DND-41 (cell line): Measurements from ENCODE around the gene HMCN1.

ENCODE experiments used
- ATAC-seq: fragments of 200-7000 bp; cut with Tn5 transposase; 3 replicates; pipeline ENCODE4 v1.9.1; 2021; ENCODE audit warnings: low read depth; ENCODE audit not compliant: insufficient read depth
- DNase-seq: peaks from one replicate; pipeline ENCODE4 v3.0.0-alpha.2; 2020
- H2AFZ ChIP-seq: 2 replicates; pipeline ENCODE4 v1.6.0; 2012; ENCODE audit warnings: low read depth, low read length
- H3K27ac ChIP-seq: 2 replicates; pipeline ENCODE4 v1.5.1; 2012; ENCODE audit warnings: low read length, inconsistent platforms
- H3K27me3 ChIP-seq: fragments of 200-600 bp; sonication (generic); 2 replicates; pipeline ENCODE4 v1.6.0; 2012; ENCODE audit warnings: low read length, mild to moderate bottlenecking, inconsistent platforms; ENCODE audit not compliant: insufficient read depth, poor library complexity
- H3K36me3 ChIP-seq: 2 replicates; pipeline ENCODE4 v1.5.1; 2012; ENCODE audit warnings: low read length, inconsistent platforms; ENCODE audit not compliant: insufficient read depth
- H3K4me1 ChIP-seq: 2 replicates; pipeline ENCODE4 v1.5.1; 2012; ENCODE audit warnings: mild to moderate bottlenecking, low read length; ENCODE audit not compliant: insufficient read depth
- H3K4me2 ChIP-seq: 2 replicates; pipeline ENCODE4 v1.6.0; 2012; ENCODE audit warnings: mild to moderate bottlenecking, moderate library complexity, low read length, inconsistent platforms; ENCODE audit not compliant: insufficient read depth
- H3K4me3 ChIP-seq, 2 experiments: fragments of 200-600 bp in 1 of 2; shearing (Covaris generic) in 1 of 2; 2 replicates each; pipeline ENCODE4 v1.5.1; 2012 to 2016; ENCODE audit warnings: inconsistent platforms in 2 of 2, low read length in 2 of 2, mild to moderate bottlenecking in 2 of 2, low read depth in 1 of 2, moderate library complexity in 1 of 2
- H3K79me2 ChIP-seq: 2 replicates; pipeline ENCODE4 v1.6.0; 2012; ENCODE audit warnings: low read length, inconsistent platforms; ENCODE audit not compliant: insufficient read depth
- H3K9ac ChIP-seq: 2 replicates; pipeline ENCODE4 v1.6.0; 2012; ENCODE audit warnings: low read depth, mild to moderate bottlenecking, inconsistent platforms, low read length, moderate library complexity
- H3K9me3 ChIP-seq: 2 replicates; pipeline ENCODE4 v1.5.1; 2012; ENCODE audit warnings: low read length, moderate library complexity, mild to moderate bottlenecking, inconsistent platforms; ENCODE audit not compliant: insufficient read depth, severe bottlenecking
- H4K20me1 ChIP-seq: 2 replicates; pipeline ENCODE4 v1.6.0; 2012; ENCODE audit warnings: low read length; ENCODE audit not compliant: insufficient read depth
- EZH2 ChIP-seq: IDR thresholded peaks from 3 replicates; pipeline ENCODE4 v1.6.1; 2012; ENCODE audit warnings: borderline replicate concordance, low read depth, mild to moderate bottlenecking, moderate library complexity, low read length, inconsistent platforms; ENCODE audit not compliant: severe bottlenecking
- TF ChIP-seq, protein P1 (sequence below): IDR thresholded peaks from 2 replicates; pipeline ENCODE4 v1.5.1; 2012; ENCODE audit warnings: borderline replicate concordance, low read length, moderate library complexity, mild to moderate bottlenecking; ENCODE audit not compliant: poor library complexity, severe bottlenecking; ENCODE audit errors: extremely low read depth

The HMCN1 gene

DNA sequence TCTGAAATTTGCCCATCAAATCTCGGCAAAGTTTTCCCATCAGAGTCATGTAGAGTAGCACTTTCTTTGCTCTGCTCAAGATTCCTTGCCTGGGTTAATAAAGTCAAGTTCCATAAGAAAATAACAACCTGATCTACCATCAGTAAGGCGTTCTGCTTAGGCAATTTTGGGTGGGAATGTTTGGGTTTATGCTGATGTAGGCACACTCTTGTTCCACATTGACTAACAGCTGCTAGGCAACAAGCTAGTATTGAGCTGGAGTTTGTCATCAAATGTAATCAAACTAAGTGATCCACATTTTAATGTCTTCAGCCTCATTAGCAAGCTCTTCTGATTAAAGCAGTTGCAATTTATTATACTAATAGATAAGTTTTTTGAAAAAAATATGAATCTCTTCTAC lies 12.1 kb upstream of the HMCN1 start:
- no peaks in the 10 kb centered on the region for H3K4me1 ChIP-seq
- no peak overlapping the region for H3K4me3 ChIP-seq

DNA sequence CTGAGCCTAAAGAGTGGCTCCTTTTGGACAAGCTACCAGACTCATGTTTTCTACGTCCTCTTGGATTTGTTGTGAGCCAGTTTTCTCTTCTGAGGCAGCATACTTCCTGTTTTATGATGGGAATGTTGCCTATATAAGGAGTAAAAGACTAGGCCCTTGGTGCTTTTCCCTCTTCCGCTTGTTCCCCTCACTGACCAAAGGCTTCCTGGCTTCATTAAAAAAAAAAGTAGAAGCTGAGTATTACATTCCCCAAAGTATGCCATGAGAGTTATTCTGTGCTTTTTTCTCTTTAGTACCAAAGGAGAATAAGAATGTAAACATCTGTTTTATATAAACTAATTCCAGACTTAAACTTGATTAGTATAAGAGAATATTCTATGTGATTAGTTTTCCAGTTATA lies 6.5 kb upstream of the HMCN1 start:
- H2AFZ ChIP-seq: no peak overlapping the region
- no peaks in the 10 kb centered on the region for H3K27me3 ChIP-seq
- no peak overlapping the region for H3K4me3 ChIP-seq
- TF ChIP-seq, protein P1, sequence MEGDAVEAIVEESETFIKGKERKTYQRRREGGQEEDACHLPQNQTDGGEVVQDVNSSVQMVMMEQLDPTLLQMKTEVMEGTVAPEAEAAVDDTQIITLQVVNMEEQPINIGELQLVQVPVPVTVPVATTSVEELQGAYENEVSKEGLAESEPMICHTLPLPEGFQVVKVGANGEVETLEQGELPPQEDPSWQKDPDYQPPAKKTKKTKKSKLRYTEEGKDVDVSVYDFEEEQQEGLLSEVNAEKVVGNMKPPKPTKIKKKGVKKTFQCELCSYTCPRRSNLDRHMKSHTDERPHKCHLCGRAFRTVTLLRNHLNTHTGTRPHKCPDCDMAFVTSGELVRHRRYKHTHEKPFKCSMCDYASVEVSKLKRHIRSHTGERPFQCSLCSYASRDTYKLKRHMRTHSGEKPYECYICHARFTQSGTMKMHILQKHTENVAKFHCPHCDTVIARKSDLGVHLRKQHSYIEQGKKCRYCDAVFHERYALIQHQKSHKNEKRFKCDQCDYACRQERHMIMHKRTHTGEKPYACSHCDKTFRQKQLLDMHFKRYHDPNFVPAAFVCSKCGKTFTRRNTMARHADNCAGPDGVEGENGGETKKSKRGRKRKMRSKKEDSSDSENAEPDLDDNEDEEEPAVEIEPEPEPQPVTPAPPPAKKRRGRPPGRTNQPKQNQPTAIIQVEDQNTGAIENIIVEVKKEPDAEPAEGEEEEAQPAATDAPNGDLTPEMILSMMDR: no peak
- no peak for TF ChIP-seq EZH2
- DNase-seq: no peak
- H3K9ac ChIP-seq: no peak overlapping the region
- no peaks in the 10 kb centered on the region for H4K20me1 ChIP-seq
- no peak for ATAC-seq
- no peaks in the 10 kb centered on the region for H3K9me3 ChIP-seq
- no peak overlapping the region for H3K27ac ChIP-seq
- H3K4me1 ChIP-seq: no peaks in the 10 kb centered on the region
- no peaks in the 10 kb centered on the region for H3K36me3 ChIP-seq
- H3K79me2 ChIP-seq: no peaks in the 10 kb centered on the region
- H3K4me2 ChIP-seq: no peak overlapping the region

More for the DNA sequence above, 12.1 kb upstream of the HMCN1 start:
- H4K20me1 ChIP-seq: no peaks in the 10 kb centered on the region
- H3K27me3 ChIP-seq: no peaks in the 10 kb centered on the region
- no peak overlapping the region for H3K4me2 ChIP-seq
- H3K27ac ChIP-seq: no peak overlapping the region
- H2AFZ ChIP-seq: no peak overlapping the region
- H3K79me2 ChIP-seq: no peaks in the 10 kb centered on the region
- H3K9me3 ChIP-seq: no peaks in the 10 kb centered on the region
- no peaks in the 10 kb centered on the region for H3K36me3 ChIP-seq
- no peak for DNase-seq
- H3K9ac ChIP-seq: no peak overlapping the region
- TF ChIP-seq EZH2: no peak
- TF ChIP-seq, protein P1: no peak
- ATAC-seq: no peak

DNA sequence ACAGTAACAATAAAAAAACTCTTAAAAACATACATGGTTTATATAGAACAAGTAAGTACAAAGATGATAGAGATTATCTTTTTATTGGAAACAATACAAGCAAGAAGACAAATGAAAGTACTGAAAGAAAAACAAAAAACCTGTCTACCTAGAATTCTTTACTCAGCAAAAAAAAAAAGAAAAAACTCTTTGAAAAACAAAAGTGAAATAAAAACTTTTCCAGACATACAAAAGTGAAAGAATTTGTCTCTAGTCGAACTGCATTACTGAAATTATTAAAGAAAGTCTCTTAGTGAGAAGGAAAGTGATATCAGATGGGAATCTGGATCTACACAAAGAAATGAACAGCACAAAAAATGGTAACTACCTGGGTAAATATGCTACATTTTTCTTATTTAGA lies 2.7 kb upstream of the HMCN1 start:
- H3K4me3 ChIP-seq: no peak overlapping the region
- DNase-seq (no peak), ATAC-seq (no peak)
- no peaks in the 10 kb centered on the region for H4K20me1 ChIP-seq
- H3K4me1 ChIP-seq: no peaks in the 10 kb centered on the region
- no peak overlapping the region for H2AFZ ChIP-seq
- H3K9me3 ChIP-seq: no peaks in the 10 kb centered on the region
- no peak overlapping the region for H3K9ac ChIP-seq
- H3K36me3 ChIP-seq: no peaks in the 10 kb centered on the region
- no peaks in the 10 kb centered on the region for H3K27me3 ChIP-seq
- no peak for TF ChIP-seq EZH2
- TF ChIP-seq, protein P1: no peak
- no peak overlapping the region for H3K27ac ChIP-seq
- no peaks in the 10 kb centered on the region for H3K79me2 ChIP-seq
- no peak overlapping the region for H3K4me2 ChIP-seq

DNA sequence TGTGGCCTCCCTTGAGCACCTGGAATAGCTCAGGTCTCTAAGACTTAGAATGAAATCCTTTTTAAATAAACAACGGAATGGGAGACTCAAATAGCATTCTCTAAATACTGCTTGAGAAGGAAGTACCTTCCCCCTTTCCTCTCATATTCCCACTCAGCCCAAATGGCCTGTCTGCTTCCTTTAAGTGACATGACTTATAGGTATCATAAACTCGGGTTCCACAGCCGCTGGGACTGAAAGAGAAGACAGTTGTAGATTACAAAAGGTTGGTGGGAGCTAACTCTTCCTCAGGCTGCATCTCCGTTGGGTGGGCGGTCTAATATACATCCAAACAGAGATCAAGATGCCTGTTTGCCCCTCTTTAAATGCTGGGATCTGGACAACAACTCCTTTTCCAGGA lies 1.2 kb upstream of the HMCN1 start:
- H3K27me3 ChIP-seq: no peaks in the 10 kb centered on the region
- H3K36me3 ChIP-seq: no peaks in the 10 kb centered on the region
- H3K4me1 ChIP-seq: no peaks in the 10 kb centered on the region
- H4K20me1 ChIP-seq: no peaks in the 10 kb centered on the region
- H2AFZ ChIP-seq: no peak overlapping the region
- H3K9ac ChIP-seq: no peak overlapping the region
- no peak overlapping the region for H3K27ac ChIP-seq
- no peak overlapping the region for H3K4me2 ChIP-seq
- H3K9me3 ChIP-seq: no peaks in the 10 kb centered on the region
- no peak for DNase-seq
- no peak overlapping the region for H3K4me3 ChIP-seq
- H3K79me2 ChIP-seq: no peaks in the 10 kb centered on the region
- TF ChIP-seq EZH2: no peak
- TF ChIP-seq, protein P1: no peak
- ATAC-seq: no peak
